Calu3 (cell line): Measurements from ENCODE around the gene CD38. TPM values are rescaled to one million over a fixed set of nuclear protein-coding genes. Genes with fewer than 3 reads are reported as not detected.

ENCODE experiments used
- BruUV-seq: library from RNA; stranded (reverse); fragments of 400-500 nt; replicated peaks from 2 replicates; lab custom pipeline; 2021; lab: Mats Ljungman, UMichigan
- CTCF ChIA-PET: fragments of 300-600 bp; sonication (Branson Sonifier 250); formaldehyde crosslinking; loops from one replicate; lab custom pipeline; 2022; ENCODE audit warnings: antibody characterized with exemption; lab: Charles Lee
- DNase-seq: peaks from one replicate; pipeline ENCODE4 v3.0.0; 2022
- H3K27ac Mint-ChIP-seq: one replicate; pipeline ENCODE4 v1.8.0; 2022; ENCODE audit warnings: mixed read lengths; ENCODE audit not compliant: unreplicated experiment
- H3K27me3 Mint-ChIP-seq: one replicate; pipeline ENCODE4 v1.8.0; 2022; ENCODE audit warnings: mixed read lengths; ENCODE audit not compliant: unreplicated experiment
- H3K36me3 Mint-ChIP-seq: one replicate; pipeline ENCODE4 v1.8.0; 2022; ENCODE audit warnings: mild to moderate bottlenecking, moderate library complexity, mixed read lengths; ENCODE audit not compliant: insufficient read depth, unreplicated experiment
- H3K4me1 Mint-ChIP-seq: one replicate; pipeline ENCODE4 v1.8.0; 2022; ENCODE audit warnings: mild to moderate bottlenecking, low read depth, mixed read lengths; ENCODE audit not compliant: unreplicated experiment
- H3K4me3 Mint-ChIP-seq: one replicate; pipeline ENCODE4 v1.8.0; 2022; ENCODE audit warnings: mild to moderate bottlenecking, low read depth, moderate library complexity, mixed read lengths; ENCODE audit not compliant: unreplicated experiment
- H3K9me3 Mint-ChIP-seq: one replicate; pipeline ENCODE4 v1.8.0; 2022; ENCODE audit warnings: low read depth, mixed read lengths; ENCODE audit not compliant: unreplicated experiment
- intact Hi-C: fragments of 100-400 bp; cut with micrococcal nuclease; formaldehyde crosslinking; loops from one replicate; pipeline ENCODE4 v1.10.0; 2022; ENCODE audit not compliant: unreplicated experiment
- total RNA-seq: library from RNA; stranded (reverse); gene quantifications from 2 replicates; pipeline ENCODE4 v1.2.3, GENCODE V29; 2022
- TF ChIP-seq, protein P1 (sequence below): fragments of 200-600 bp; IDR thresholded peaks from one replicate; pipeline ENCODE4 v1.8.0; 2022; ENCODE audit warnings: antibody characterized with exemption; ENCODE audit not compliant: unreplicated experiment

CD38 gene
- total RNA-seq, 1 experiment from 2014 or later = 3.4 TPM

DNA sequence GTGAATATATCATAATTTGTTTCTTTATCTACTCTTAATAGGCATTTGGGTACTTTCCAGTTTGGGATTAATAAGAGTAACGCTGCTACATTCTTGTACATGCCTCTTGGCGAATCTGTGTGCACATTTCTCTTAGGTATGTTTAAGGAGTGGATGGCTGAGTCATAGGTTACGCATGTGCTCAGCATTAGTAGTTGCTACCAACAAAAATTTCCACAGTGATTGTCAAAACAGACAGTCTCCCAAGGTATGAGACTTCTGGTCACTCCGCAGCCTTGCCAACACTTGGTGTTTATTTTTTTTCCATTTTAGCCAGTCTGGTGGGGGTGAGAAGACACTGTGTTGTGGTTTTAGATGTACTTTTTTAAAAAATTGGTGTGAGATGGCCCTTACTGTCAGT, 115.8 kb downstream of the CD38 start:
- no TSS peak for BruUV-seq
- CTCF ChIA-PET = no interaction called here
- intact Hi-C loops = loop anchor here (1.0 kb wide), 1 partner anchor 12 kb away; no protein-coding TSS in a partner anchor
- peak; percentile 53 for DNase-seq
- TF ChIP-seq, protein P1, sequence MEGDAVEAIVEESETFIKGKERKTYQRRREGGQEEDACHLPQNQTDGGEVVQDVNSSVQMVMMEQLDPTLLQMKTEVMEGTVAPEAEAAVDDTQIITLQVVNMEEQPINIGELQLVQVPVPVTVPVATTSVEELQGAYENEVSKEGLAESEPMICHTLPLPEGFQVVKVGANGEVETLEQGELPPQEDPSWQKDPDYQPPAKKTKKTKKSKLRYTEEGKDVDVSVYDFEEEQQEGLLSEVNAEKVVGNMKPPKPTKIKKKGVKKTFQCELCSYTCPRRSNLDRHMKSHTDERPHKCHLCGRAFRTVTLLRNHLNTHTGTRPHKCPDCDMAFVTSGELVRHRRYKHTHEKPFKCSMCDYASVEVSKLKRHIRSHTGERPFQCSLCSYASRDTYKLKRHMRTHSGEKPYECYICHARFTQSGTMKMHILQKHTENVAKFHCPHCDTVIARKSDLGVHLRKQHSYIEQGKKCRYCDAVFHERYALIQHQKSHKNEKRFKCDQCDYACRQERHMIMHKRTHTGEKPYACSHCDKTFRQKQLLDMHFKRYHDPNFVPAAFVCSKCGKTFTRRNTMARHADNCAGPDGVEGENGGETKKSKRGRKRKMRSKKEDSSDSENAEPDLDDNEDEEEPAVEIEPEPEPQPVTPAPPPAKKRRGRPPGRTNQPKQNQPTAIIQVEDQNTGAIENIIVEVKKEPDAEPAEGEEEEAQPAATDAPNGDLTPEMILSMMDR = no peak
- H3K27ac Mint-ChIP-seq = peak overlapping the region; percentile 100
- no peak overlapping the region for H3K4me3 Mint-ChIP-seq
- H3K27me3 Mint-ChIP-seq = no peaks in the 10 kb centered on the region
- peaks cover 51% of the 10 kb centered on the region for H3K4me1 Mint-ChIP-seq
- H3K9me3 Mint-ChIP-seq = peaks cover 3% of the 10 kb centered on the region
- no peaks in the 10 kb centered on the region for H3K36me3 Mint-ChIP-seq

DNA sequence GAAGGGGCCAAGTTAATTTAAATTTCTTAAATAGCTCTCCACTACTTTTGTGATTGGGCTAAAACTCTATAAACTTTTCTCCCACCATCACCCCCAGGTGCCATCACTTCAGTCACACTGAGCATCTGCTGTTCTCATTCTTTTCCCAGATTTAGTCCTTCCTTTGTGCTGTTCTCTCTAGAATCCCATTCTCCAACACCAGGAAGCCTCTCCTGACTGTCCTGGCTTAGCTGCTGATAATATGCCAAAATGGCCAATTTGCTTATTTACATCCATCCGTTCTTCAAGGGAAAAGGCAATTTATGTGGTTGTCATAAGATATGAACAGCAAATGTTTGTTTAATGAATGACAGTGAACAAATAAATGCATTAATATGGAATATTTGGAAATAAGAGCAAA, 116.3 kb downstream of the CD38 start:
- TSS peak; percentile 85 for BruUV-seq
- H3K9me3 Mint-ChIP-seq = peaks cover 3% of the 10 kb centered on the region
- TF ChIP-seq, protein P1 = no peak
- no peak overlapping the region for H3K4me3 Mint-ChIP-seq
- peak overlapping the region; percentile 100 for H3K27ac Mint-ChIP-seq
- H3K36me3 Mint-ChIP-seq = no peaks in the 10 kb centered on the region
- CTCF ChIA-PET = no interaction called here
- peaks cover 51% of the 10 kb centered on the region for H3K4me1 Mint-ChIP-seq
- no peak for DNase-seq
- intact Hi-C loops = loop anchor here (1.0 kb wide), 1 partner anchor 12 kb away; no protein-coding TSS in a partner anchor
- no peaks in the 10 kb centered on the region for H3K27me3 Mint-ChIP-seq

DNA sequence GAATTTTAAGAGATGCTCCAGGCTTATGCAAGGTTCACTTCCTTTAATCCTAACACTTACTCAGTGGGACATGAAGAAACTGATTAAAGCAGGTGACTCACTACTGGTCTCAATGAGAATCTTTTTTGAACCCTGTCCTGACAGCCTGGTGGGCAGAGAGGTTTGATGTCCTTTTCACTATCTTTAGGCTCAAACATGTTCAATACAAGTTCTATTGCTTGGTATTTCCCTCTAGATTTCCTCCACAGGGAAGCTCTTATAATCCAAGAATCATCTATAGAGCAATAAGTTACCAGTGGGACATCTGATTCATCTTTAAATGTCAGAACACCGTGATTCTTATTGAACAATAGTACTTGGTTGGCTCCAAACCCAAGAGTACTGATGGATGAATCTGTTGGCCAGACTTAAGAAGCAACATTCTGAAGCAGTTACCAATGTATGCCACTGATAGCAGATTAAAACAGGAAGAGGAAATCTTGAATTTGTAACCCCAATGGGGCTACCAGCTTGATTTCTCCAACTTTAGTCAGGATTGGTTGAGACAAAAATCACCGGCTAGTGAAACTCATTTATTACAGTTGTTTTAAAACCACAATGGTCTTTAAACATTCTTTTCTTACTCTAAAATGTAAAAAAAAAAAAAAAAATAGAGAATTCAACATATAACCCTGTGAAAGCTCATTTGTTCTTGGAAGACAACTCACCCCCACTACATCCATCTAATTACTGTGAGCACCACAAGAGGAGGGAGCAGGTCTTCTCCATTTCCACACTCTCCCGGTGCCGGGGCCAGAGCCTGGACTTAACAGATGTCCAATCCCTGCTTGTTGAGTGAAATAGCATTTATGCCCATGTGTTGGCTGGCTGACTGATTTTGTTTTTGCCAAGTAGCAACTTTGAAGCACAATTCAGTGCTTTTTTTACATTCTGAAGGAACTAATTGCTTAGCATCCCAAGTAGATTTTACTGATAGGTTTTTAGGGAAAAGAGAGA, 117.1 kb downstream of the CD38 start:
- DNase-seq = no peak
- H3K27ac Mint-ChIP-seq = peak overlapping the region; percentile 66
- H3K4me1 Mint-ChIP-seq = peaks cover 51% of the 10 kb centered on the region
- H3K9me3 Mint-ChIP-seq = peaks cover 3% of the 10 kb centered on the region
- no TSS peak for BruUV-seq
- TF ChIP-seq, protein P1 = no peak
- CTCF ChIA-PET = interaction anchor here (0.7 kb wide), 1 partner anchor 241 kb away, joined by 7 read pairs; no protein-coding TSS in a partner anchor
- no peaks in the 10 kb centered on the region for H3K27me3 Mint-ChIP-seq
- H3K36me3 Mint-ChIP-seq = no peaks in the 10 kb centered on the region
- H3K4me3 Mint-ChIP-seq = no peak overlapping the region
- intact Hi-C loops = loop anchor here (1.0 kb wide), 1 partner anchor 11 kb away; no protein-coding TSS in a partner anchor

DNA sequence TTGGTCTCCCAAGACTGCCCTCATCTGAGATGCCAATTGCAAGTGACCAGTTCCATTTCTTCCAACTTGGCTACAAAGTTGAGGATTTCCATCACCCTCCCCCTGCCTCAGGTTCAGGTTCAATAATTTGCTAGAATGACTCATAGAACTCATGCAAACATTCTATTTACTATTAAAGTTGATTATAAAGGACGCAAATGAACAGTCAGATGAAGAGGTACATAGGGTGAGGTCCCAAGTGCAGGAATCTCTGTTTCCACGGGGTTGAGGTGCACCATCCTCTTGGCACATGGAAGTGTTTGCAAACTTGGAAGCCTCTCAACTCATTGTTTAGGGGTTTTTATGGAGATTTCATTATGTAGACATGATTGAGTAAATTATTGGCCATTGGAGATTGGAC, 119.4 kb downstream of the CD38 start:
- H3K4me1 Mint-ChIP-seq = peaks cover 42% of the 10 kb centered on the region
- H3K27ac Mint-ChIP-seq = no peak overlapping the region
- H3K9me3 Mint-ChIP-seq = peaks cover 3% of the 10 kb centered on the region
- no peaks in the 10 kb centered on the region for H3K27me3 Mint-ChIP-seq
- intact Hi-C loops = no loop called here
- no peak for DNase-seq
- H3K4me3 Mint-ChIP-seq = no peak overlapping the region
- CTCF ChIA-PET = interaction anchor here (1.7 kb wide), 1 partner anchor 8 kb away, joined by 5 read pairs; no protein-coding TSS in a partner anchor
- TF ChIP-seq, protein P1 = no peak
- no TSS peak for BruUV-seq
- no peaks in the 10 kb centered on the region for H3K36me3 Mint-ChIP-seq
